ENCODE results near the gene MICU1. TPM values are rescaled to one million over a fixed set of nuclear protein-coding genes. Genes with fewer than 3 reads are reported as not detected.

Gene MICU1
- total RNA-seq, 1 donor from 2014 or later = 58.2 TPM

DNA sequence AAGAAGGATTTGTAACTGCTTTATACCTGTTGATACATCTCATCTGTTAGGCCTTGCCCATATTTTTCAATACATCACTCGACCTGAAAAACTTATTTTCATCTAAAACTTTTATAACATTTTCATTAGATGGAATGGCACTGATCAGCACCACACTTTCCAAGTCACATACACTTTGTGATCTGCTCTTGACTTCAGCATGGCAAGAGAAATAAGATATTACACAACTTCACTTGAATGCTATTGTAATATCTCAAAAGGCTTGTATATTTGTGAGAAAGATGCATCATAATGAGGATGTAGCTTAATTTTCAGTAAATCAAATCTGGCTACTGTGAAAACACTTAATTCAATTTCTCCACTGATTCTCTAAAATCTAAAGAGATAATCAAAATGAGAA lies 126.2 kb downstream of the MICU1 start:
- no peak for DNase-seq (ENCODE audit: low spot score in 2 of 2, unreplicated experiment in 2 of 2)
- Mint-ChIP-seq H3K9me3 (peaks cover 12% of the 10 kb centered on the region), H3K27ac (no peak overlapping the region), H3K36me3 (peaks cover 13% of the 10 kb centered on the region), H3K4me3 (no peak overlapping the region), H3K27me3 (ENCODE audit: low read depth) (no peaks in the 10 kb centered on the region), H3K4me1 (peaks cover 17% of the 10 kb centered on the region)
- TF ChIP-seq, protein P1, sequence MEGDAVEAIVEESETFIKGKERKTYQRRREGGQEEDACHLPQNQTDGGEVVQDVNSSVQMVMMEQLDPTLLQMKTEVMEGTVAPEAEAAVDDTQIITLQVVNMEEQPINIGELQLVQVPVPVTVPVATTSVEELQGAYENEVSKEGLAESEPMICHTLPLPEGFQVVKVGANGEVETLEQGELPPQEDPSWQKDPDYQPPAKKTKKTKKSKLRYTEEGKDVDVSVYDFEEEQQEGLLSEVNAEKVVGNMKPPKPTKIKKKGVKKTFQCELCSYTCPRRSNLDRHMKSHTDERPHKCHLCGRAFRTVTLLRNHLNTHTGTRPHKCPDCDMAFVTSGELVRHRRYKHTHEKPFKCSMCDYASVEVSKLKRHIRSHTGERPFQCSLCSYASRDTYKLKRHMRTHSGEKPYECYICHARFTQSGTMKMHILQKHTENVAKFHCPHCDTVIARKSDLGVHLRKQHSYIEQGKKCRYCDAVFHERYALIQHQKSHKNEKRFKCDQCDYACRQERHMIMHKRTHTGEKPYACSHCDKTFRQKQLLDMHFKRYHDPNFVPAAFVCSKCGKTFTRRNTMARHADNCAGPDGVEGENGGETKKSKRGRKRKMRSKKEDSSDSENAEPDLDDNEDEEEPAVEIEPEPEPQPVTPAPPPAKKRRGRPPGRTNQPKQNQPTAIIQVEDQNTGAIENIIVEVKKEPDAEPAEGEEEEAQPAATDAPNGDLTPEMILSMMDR (IDR thresholded peaks at IDR 0.05; ENCODE audit: unreplicated experiment) = no peak

DNA sequence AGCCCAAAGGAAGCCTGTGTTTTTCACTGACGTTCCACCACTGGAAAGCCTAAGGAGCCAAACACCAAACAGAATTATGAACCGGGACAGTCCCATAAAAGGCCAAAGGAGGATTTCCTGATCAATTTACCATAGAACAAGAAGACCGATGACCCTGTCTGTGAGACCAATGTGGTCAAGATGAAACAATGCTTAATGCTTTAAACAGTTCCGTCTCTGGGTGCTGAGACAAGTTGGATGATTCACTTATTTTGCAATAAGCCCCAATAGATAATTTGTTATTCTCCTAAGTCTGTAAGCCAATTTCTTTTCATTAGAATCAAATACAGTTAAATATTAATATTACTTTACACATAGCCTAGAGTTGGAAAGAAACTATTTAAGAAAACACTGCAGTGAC lies 134.9 kb downstream of the MICU1 start:
- no peak for DNase-seq (ENCODE audit: low spot score in 2 of 2, unreplicated experiment in 2 of 2)
- H3K36me3 Mint-ChIP-seq = peaks cover 2% of the 10 kb centered on the region
- no peaks in the 10 kb centered on the region for H3K27me3 Mint-ChIP-seq (ENCODE audit: low read depth)
- peak overlapping the region; percentile 40 for H3K27ac Mint-ChIP-seq
- H3K4me1 Mint-ChIP-seq = peaks cover 15% of the 10 kb centered on the region
- TF ChIP-seq, protein P1 (IDR thresholded peaks at IDR 0.05; ENCODE audit: unreplicated experiment) = no peak
- H3K9me3 Mint-ChIP-seq = no peaks in the 10 kb centered on the region
- H3K4me3 Mint-ChIP-seq = no peak overlapping the region

DNA sequence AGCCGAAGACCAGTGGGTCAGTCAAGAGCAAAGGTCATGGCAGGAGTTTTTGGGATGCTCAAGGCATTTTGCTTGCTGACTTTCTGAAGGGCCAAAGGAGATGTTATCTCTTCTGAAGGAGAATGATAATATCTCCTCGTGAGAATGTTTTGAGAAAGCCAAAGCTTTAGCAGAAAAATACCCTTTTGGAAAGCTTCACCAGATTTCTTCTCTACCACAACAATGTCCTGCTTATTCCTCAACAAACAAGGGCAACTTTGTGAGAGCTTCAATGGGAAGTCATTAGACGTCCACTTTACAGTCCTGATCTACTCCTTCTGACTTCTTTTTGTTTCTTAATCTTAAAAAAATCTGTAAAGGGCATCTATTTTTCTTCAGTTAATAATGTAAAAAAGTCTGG lies 138.4 kb downstream of the MICU1 start:
- Mint-ChIP-seq H3K27ac (no peak overlapping the region), H3K4me3 (no peak overlapping the region), H3K27me3 (ENCODE audit: low read depth) (no peaks in the 10 kb centered on the region), H3K4me1 (peaks cover 18% of the 10 kb centered on the region), H3K9me3 (no peaks in the 10 kb centered on the region), H3K36me3 (peaks cover 4% of the 10 kb centered on the region)
- TF ChIP-seq, protein P1 (IDR thresholded peaks at IDR 0.05; ENCODE audit: unreplicated experiment) = no peak
- DNase-seq (ENCODE audit: low spot score in 2 of 2, unreplicated experiment in 2 of 2) = no peak

DNA sequence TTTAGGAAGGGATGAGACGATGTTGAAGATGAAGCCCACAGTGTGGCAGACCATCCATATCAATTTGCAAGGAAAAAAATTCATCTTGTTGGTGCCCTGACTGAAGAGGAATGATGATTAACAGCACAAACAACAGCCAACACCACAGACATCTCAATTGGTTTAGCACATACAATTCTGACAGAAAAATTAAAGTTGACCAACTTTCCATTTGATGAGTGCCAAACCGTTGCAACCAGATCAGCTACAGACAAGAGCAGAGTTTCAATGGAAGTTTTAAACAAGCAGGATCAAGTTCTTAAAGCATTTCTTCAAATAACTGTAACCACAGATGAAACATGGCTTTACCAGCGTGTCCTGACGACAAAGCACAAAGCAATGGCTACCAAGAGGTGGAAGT lies 138.8 kb downstream of the MICU1 start:
- no peak for DNase-seq (ENCODE audit: low spot score in 2 of 2, unreplicated experiment in 2 of 2)
- H3K27ac Mint-ChIP-seq = no peak overlapping the region
- no peaks in the 10 kb centered on the region for H3K27me3 Mint-ChIP-seq (ENCODE audit: low read depth)
- H3K4me3 Mint-ChIP-seq = no peak overlapping the region
- H3K36me3 Mint-ChIP-seq = peaks cover 4% of the 10 kb centered on the region
- no peaks in the 10 kb centered on the region for H3K9me3 Mint-ChIP-seq
- TF ChIP-seq, protein P1 (IDR thresholded peaks at IDR 0.05; ENCODE audit: unreplicated experiment) = no peak
- H3K4me1 Mint-ChIP-seq = peaks cover 18% of the 10 kb centered on the region

DNA sequence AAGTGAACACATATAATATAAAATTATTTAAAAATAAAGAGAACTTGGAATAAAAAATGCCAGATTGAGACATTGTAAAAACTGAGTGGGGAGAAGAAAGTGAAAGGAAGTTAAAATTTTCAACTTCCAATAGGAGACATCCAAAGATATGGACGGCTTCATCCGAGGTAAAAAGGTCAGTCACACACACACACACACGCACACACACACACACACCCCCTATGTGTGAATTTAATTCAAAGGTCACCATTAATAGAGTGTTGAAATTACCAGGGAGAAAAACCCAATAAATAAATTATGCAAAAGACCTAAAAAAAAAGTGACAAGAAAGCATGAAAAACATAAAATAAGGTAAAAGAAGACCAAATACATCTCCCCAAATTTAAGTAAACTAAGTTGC lies 140.2 kb downstream of the MICU1 start:
- Mint-ChIP-seq H3K27me3 (ENCODE audit: low read depth) (no peaks in the 10 kb centered on the region), H3K4me1 (peaks cover 13% of the 10 kb centered on the region), H3K36me3 (peaks cover 4% of the 10 kb centered on the region), H3K4me3 (no peak overlapping the region), H3K27ac (no peak overlapping the region), H3K9me3 (no peaks in the 10 kb centered on the region)
- no peak for DNase-seq (ENCODE audit: low spot score in 2 of 2, unreplicated experiment in 2 of 2)
- TF ChIP-seq, protein P1 (IDR thresholded peaks at IDR 0.05; ENCODE audit: unreplicated experiment) = no peak

DNA sequence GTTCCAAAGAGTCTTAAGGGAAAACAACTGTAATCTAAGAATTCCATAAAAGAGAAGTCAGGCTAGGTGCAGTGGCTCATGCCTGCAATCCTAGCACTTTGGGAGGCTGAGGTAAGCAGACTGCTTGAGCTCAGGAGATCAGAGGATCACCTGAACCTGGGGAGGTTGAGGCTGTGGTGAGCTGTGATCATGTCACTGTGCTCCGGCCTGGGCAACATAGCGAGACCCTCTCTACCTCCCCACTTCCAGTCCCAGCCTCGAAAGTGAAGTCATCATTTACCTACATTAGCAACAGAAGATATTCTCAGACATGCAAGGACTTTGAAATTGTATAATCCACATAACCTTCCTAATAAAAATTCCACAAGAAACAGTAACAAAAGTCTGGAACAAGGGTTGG lies 141.4 kb downstream of the MICU1 start:
- H3K27me3 Mint-ChIP-seq (ENCODE audit: low read depth) = no peaks in the 10 kb centered on the region

More for the DNA sequence above, 141.4 kb downstream of the MICU1 start:
- Mint-ChIP-seq H3K9me3 (no peaks in the 10 kb centered on the region), H3K4me3 (no peak overlapping the region), H3K27ac (peak overlapping the region; percentile 64), H3K4me1 (peaks cover 9% of the 10 kb centered on the region), H3K36me3 (peaks cover 4% of the 10 kb centered on the region)
- TF ChIP-seq, protein P1 (IDR thresholded peaks at IDR 0.05; ENCODE audit: unreplicated experiment) = no peak
- no peak for DNase-seq (ENCODE audit: low spot score in 2 of 2, unreplicated experiment in 2 of 2)

Measured in mesothelial cell of epicardium (in vitro differentiated cells).